Embryonic facial prominence (tissue), 1 donor: ENCODE measurements around the gene VSX1.

Experiments used
- DNase-seq: peaks from one replicate; pipeline ENCODE4 v3.0.0-alpha.2; 2016; ENCODE audit errors: extremely low spot score

Gene VSX1

DNA sequence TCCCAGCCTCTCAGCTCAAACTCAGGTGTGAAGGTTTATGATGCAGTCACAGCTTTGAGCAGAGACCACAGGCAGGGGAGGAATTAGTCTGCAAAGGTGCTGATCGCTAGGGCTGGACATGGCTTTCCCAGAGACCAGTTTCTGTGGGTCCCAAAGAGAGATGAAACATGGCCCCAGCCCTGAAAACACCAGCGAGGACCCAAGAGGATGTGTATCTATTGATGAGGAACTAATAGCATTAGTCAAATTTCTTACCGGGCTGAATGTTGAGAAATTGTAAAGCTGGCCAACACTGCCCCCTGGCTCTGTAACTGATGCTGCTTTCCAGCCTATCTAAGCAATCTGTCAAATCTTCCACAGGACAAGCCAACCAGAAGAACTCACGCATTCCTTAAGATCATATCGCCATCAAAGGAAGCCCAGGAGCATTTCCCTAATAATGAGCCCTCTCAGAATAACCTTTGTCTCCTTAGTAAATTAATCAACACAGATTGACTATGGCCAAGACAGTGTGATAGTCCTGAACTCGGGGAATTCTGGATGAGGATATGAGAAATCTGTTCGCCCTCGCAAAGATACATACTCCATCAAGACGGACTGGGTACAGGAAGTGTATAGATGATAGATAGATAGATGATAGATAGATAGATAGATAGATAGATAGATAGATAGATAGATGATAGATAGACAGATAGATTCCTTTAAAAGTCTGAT, 16.2 kb downstream of the VSX1 start:
- DNase-seq = no peak

DNA sequence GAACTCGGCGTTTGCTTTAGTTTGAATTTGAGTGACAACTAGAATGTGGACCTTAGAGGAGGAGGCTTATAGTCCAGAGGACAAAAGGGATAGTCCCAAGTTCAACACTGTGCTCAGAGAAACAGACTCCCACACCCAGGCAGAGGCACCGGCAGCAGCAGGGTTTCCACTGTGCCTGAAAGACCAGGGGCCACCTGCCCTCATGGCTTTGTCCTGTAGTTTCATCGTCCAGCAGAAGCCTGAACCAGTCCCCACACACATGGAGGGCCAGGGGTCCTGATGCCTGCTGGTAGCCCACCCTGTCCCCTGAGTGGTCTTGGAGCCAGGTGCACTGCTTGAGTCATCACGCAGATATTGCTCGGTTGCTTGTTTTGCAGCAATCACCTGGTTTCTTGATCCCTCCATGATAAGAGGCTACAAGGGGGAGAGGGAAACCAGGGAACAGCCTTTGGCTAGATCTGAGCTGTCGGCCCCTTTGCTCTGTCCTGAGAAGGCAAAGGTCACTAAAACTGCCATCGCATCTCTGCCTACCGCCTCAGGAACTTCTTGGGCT, 16.8 kb downstream of the VSX1 start:
- no peak for DNase-seq

DNA sequence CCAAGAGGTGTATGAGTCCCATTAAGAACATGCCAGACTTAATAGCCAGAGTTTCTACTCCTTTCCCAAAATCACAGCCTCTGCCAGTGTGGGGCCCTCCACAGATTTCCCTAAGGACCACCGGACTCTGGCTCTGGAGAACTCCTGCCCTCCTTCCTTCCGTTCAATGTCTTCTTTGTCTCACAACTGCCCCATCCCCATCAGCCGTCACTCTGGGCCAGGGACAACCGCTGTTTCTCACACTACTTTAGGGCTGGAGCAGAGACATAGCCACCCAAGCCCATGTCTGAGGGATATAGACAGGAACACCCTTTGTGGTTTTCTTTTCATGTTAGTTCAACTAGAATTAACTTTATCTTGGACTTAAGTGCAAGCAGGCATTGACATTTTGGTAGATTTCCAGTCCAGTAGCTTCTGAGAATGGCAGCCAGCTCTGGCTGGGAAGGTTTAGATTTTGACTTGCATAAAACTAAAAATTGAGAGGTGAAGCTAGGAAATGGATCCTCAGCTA, 17.3 kb downstream of the VSX1 start:
- DNase-seq = no peak

DNA sequence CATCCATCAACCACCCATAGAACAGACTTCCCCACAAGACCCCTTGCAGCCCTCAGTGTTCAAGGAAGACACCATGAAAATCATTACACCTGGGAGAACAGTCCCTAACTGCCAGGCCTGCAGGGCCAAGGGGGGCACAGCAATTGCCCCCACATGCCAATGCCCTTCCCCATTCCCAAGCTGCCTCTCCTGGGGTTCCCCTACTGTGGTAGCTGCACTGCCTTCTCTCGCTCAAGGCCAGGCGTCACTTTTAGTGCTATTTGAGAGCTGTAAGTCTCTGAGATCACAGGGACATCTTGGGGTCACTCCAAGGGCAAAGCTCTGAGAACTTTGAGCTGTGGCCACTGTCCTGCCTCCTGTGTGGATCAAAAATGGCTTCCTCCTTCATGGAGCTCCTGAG, 18.0 kb downstream of the VSX1 start:
- no peak for DNase-seq

DNA sequence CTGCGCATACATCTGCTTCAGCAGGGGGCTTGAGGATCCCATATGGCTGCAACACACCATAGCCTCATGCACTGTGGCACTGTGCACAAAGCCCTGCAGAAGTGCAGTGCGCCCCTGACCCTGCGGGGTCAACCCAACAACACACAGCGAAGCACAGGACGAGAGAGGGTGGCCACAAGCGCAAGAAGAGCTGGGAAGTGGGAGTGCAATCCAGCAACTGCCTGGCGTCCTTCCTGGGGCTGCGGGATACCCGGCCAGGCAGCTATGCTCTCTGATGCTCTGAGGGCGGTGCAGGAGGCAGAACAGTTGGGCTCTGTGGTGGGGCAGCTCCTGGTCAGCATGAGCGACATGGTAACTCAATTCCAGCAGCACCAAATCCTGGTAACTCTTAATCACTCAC, 18.4 kb downstream of the VSX1 start:
- DNase-seq = no peak

DNA sequence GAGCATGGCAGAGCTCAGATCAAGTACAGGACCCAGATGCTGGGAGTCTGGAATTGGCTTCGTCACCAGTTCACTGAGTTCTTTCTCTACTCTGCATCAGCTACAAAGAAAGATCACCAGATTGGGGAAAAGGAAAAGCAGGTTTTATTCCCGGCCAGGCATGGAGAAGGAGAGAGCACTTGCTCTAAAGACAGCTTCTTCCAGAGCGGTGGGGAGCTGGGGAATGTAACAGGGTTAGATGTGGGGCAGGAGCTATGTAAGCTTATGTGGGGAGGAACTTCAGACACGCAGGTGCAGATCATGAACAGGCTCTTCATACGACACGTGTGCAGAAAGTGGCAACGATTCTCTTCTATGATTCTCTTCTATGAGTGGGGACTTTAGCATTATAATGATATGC, 19.1 kb downstream of the VSX1 start:
- DNase-seq = no peak

DNA sequence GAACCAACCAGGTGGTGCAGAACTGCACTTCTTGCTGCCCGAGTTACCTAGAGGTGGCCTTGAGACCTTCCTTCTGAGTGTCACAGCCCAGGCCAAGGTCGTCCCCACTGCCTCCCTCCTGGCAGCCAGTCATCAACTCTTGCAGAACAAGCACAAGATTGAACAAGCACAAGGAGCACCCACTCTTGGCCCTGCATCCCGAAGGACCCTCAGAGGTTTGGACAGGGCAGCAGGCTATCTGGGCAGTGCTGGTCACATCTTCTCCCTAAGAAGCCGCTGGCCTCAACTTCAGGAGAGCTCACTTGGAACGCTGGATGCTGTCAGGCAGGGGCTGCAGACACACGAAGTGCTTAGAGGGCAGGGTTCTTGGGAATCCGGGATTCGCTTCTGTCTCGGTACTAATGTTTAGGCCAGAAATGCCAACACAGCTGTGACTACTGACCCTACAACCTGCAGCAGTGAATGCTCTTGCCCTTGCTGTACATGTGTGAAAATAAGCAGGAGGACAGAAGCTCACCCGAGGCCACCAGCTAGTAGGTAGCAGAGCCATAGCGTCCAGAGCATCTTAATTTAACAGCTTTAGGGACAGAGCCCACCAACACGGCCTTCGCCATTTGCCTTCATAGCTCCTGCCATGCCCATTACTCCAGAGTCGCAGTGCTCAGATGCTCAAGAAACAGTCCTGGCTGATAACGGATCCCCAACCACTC, 20.0 kb downstream of the VSX1 start:
- no peak for DNase-seq

DNA sequence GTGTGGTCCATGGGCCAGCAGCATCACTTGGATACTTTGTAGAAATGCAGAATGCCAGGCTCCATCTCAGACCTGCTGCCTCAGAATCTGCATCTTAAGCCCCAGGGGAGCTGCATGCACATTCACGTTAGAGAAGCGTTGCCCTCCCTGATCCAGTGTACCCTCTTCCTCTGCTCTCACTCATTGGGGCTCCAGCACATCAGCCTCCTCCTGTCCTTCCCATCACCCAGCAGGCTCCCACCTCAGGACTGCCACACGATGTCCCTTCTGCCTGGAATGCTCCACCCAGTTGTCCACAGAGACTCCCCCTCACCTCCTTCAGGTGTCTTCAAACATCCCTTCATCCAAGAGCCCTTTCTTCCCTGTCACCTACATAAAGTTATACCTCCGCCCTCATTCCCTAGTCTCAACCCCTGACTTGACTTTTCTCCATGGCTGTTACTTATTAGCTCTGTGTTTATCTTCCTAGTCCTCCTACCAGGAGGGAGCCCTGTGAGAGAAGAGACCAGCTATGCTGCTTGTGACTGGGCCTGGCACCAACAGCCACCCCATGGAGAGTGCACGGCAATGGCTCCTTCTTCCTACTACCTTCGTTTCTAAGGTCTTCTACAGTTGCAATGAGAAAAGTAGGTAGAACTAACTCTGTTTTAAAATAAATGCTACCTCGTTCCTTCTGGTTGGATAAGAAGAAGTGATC, 20.7 kb downstream of the VSX1 start:
- no peak for DNase-seq

DNA sequence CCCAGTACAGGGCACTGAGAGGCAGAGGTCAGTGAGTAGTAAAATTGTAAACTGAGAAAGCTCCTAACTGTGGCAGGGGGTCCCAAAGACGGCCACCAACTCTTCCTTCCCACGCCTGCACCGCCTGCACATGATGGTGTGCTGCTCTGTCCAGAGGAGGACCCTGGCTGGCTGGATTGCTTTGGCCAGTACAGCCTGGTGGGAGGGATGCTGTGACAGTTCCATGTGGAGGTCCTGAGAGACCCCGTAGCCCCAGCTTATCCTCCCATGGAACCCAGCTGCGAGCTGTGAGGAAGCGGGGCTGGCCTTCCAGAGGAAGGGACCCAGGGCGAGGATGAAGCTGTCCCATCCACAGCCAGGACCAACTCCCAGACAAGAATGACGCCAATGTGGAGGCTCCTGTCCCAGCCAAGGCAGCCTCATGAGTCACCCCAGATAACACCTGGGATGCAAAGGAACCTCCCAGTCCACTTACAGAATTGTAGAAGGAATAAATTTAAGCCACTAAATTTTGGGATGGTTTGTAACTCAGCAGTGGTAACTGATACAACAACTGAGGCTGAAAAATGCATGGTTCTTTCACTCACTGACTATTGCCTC, 22.0 kb downstream of the VSX1 start:
- no peak for DNase-seq

DNA sequence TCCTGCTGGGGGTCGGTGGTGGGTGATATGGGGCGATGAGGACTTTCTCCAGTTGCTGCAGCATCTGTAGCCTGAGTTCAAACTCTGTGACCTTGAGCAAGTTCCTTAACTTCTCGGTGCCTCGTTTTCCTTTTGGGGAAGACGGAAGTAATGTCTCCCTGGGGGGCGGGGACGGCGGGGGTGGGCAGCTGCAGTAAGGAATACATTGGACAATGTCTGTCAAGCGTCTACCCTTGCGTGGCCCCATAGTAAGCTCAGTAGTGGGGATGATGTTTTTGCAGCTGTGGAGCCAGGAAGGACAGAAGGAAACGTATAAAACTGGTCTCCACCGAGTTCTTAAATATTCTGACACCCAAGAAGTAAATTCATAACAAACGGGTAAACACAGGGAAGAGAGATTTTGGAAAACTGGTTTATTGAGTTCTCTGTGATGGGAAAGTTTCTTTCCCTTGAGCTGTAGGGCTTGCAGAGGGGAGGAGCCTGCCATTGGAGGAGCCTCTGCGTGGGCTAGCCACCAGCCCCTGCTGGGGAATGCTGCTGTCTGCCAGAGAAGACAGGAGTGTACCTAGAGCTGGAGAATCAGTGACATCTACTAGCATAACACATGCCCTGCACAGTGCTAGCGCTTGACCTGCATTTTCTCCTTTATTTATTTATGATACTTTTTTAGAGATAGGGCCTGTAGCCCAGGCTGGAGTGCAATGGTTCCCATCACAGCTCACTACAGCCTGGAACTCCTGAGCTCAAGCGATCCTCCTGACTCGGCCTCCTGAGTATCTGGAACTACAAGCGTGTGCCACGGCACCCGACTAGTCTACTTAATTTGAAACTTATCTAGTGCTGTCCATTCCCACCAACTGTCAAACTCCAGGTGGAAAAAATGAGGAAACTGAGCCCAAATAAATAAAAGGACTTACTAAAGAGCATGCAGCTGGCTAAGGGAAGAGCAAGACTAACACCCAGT, 22.8 kb downstream of the VSX1 start:
- DNase-seq = no peak

DNA sequence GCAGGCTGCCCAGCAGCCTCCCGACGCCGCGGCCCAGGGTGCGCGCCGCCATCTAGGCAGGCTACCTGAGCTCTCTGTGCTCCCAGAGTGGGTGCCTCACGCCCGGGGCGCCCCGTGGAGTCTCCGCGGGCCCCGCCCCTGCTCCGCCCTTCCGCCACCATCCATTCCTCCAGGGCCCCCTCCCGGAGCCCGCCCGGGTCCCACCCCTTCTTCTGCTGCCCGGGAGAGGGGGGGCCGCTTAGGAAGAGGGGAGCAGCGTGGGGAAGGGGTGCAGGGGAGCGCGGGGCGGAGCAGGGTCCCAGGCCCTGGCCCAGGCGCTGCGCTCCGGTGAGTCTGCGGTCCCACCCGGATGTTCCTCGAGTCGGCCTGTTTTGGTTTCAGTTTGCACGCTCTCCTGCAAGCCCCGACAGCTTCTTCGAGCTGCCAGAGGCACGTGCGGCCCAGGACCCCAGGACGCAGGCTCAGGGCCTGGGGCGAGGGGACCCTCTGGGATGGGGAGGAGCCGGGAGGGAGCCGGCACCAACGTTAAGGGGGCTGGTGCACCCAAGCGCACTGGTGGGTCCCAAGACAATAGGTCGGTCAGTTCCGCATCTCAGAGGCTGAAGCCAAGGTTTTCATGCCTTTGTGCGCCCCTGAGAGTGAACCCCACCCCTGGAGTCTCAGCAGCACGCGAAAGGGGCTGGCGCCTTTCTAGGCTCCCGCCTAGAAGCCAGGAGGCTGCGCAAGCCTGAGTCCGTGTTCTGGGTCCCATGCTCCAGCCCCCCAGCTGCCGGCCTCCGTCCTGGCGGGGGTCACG, 23.7 kb downstream of the VSX1 start, which contains the start of gene ACSS1:
Gene ACSS1, minus strand, starts transcription at position 89 of the 796 bp plus-strand sequence. Its CDS starts 37 bp downstream, at position 52.
- DNase-seq = no peak

DNA sequence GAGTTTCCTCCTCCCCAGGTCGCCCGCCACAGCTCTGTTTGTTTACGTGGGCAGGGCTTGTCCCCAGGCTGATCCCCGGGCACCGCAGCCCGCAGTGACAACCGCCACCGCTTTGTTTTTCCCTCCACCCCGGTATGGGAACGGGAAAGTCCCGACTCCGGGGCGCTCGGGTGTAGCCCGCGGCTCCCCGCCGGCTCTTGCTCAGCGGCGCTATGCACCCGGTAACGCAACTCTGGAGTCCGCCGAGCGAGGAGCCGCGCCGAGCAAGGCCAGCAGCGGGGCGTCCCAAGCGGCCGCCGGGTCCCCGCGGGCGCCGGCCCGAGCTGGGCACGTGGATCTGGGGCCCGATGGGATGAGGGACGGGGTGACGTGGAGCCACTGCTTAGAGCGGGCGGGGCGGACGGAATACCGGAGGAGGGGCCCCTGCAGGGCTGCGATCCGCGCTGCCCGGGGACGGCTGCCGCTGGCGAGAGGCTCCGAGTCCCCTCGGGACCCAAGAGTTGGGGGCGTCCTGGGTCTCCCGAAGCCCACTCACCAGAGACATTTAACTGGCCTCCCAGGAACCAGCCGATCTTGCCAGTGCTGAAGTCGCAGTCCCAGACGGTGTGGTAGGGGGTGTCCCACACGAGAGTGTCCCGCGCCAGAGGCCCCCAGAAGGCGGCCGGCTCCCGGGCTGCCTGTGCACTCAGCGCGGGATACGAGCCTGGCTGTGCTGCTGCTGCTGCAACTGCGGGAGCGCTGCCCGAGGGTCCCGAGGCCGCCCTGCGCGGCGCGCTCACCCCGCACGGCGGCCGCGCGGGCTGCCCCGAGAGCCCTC, 24.5 kb downstream of the VSX1 start:
- no peak for DNase-seq

DNA sequence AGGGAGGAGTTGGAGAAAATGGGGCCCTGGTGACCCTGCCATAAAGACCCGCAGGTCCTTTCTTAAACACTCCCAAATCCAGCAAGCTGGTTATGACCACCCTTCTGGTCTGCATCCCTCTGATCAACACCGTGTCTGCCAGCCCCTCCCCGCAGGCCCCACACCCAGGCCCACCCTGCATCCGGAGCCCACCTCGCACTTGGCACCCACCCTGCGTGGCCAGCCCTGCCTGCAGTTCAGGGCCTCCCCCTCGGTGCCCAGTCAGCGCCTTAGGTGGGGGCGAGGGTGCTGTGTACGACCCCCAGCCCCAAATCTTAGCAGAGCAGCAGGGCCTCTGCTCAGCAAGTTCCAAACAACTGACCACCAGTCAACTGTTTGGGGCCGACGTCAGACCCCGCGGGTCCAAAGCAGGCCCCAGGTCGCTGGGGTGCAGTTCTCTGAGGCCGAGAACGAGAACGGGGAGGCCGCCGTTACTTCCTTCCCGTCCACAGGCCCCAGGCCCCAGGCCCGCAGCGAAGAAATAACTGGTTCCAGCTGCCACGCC, 25.2 kb downstream of the VSX1 start:
- no peak for DNase-seq

DNA sequence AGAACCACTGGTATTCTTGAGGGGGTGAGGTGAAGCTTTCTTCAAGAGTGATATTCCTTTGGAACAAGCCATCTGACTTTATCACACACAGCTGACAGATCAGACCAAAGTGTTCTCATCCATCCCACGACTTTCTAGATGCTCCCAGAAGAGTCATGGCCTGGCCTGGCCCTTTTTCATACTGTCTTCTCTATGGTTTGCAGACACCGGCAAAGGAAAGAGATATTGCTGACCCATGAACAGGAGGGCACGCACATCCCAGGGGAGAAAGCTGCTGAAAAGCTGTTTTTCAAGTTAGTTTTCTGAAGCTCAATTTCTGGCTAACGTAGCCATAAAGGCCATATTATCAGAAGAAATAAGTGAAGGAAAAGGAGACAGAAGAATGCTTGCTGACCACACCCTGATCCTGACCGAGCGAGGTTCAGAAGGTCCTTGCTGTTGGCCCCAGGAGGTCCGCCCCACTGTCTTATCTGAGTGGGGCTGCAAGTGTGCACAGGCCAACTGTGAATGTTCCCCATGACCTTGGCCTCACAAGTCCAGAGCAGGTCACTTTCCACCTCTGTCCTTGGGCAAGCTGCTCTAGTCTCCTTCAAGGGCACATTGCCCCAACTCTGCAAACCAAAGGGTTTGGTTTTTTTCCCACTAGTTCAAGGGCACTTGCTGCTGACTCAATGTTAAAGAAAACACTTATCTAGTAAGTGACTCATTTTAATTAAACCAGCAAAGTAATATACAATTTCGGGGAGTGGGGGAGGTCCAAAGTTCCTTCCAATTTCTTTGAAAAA, 26.0 kb downstream of the VSX1 start:
- DNase-seq = no peak

DNA sequence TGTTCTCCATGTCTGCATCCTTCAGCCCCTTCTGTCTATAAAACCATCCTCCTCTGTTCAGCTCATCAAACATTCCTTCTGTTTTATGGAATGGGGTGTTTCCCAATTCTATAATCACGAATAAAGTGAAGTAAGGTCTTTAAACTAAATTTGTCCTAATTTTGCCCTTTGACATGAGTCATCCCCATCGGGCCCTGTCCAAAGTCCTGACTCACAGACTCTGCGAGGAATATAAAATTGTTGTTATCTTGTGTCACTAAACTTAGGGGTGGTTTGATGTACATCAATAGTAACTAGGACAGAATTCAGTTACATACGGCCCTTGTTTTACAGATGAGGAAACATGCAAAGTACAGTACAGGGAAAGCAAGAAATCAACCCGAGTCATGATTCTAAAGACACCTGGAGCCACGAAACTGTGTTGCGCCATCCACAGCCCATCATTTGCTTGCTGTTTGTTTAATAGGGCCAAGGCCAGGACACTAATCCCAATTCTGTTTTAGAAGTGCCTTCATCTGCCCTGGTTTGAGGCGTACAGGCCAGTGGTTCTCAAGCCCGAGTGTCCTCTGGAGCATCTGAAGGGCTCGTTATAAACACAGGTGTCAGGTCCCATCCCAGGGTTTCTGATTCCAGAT, 26.8 kb downstream of the VSX1 start:
- DNase-seq = no peak

DNA sequence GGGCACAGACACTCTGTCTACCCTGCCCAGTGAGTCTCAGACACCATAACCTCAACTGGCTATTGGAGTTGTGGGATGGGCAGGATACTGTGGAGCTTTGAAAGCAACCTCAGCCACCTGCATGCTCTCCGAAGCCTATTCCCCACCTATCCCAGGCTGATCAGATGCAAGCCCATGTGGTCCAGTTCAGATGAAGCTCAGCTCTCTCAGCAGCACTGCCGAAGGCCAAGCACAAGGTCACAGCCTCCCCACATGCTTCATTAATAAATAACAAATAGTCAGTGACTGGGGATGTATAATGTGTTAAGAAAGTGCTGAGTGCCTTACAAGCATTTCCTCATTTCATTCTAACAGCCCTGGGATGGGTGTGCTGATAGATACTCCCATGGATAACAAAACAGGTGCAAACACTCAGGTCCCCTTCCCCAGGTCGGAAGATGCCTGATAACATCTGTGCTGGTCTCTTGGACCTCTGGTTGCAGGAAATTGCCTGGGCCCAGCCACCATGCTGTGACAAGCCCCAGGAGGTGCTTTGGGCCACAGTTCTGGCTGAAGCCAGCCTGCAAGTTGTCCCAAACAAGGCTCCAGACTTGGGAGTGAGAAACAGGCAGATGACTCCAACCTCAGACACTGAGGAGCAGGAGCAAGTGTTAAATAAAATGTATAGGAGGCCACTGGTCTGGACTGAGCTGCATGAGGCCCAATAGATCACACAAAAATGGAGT, 27.7 kb downstream of the VSX1 start:
- DNase-seq = no peak
